Cerebellar nuclear complex (tissue), 1 donor: Measurements from ENCODE around the gene DTL.

Experiments
- DNase-seq, 2 experiments: peaks; one replicate each; lab custom pipeline; 2025; lab: John Stamatoyannopoulos, UW

Gene DTL

DNA sequence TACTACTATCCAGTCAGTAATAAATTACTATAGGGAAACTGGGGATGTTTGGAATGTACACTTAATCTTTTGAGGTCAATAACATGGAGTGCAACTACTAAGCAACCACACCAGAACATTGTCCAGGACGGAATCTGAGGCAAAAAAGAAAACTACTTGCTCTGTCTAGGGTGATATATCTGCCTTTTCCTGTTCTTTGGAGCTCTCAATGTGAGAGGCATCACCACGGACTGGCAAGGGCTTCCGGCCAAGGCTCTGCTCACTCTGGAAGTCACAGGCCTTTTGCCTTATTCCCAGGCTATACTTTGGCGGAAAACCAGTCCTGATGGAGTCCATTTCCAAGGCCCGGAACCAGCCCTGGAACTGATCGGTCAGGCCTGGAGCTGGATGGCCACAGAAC, 94.2 kb downstream of the DTL start:
- DNase-seq, result no peak

DNA sequence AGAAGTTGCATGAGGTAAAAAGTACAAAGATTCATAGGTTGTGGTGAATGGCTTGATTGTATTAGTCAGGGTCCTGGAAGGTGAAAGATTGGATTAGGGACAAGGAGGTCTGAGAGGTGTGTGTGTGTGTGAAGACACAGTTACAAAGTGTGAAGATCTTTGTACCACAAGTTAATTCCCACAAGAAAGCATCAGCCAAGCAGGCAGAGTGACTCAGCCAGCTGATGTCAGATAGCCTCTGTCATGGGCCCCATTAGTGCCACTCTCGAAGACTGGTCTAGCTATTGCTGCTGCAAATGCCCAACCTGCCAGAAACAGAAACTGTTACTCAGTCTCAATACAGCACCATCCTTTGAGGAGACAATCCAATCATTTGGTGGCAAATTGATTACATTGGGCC, 96.5 kb downstream of the DTL start:
- no peak for DNase-seq

DNA sequence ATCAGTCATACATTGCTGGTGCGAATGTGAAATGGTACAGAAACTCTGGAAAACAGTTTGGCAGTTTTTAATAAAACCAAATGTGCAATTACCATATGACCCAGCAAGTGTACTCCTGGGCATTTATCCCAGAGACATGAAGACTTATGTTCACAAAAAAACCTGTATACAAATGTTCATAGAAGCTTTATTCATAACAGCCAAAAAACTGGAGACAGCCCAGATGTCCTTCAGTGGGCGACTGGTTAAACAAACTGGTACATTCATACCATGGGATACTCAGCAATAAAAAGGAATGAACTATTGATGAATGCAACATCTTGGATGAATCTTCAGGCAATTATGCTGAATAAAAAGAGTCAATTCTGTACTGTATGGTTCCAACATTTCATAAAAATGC, 97.8 kb downstream of the DTL start:
- DNase-seq, result no peak

DNA sequence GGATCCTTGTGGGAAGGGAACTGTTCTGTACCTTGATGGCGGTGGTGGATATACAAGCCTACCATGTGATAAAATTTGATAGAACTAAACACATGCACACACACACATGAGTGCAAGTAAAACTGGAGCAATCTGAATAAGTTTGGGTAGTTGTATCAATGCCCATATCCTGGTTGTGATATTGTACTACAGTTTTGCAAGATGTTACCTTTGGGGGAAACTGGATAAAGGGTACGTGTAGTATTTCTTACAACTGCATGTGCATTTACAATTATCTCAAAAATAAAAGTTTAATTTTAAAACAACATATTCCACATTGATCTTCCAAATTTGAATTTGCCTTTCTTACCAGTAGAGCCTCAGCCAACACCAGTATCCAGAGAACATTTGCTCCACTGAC, 99.6 kb downstream of the DTL start:
- DNase-seq, result no peak

DNA sequence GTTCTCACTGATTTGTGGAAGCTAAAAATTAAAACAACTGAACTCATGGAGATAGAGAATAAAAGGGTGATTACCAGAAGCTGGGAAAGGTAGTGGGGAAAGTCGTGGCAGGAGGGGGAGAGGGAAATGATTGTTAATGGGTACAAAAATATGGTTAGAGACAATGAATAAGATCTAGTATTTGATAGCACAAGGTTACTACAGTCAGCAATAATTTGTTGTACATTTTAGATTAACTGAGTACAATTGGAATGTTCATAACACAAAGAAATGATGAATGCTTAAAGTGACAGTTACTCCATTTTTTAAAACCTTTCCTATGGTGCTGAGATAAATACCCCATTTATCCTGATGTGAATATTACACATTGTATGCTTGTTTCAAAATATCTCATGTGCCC, 102.3 kb downstream of the DTL start:
- no peak for DNase-seq

DNA sequence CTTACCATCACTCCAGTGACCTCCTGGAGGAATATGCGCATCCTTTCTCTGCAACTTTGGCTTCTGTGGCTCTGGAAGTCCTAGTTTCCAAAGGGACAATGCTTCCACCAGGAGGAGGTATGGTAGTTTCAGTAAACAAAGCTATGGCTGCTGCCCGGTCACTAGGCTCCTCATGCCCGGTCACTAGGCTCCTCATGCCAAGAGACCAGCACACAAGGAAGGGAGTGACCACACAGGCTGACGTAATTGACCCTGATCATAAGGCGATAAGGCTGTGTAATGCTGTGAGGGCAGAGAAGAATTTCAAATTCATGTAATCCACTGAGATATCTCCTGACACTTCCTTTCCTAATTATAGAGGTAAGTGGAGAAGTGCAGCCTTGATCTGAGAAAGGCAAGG, 102.9 kb downstream of the DTL start:
- DNase-seq, result no peak

DNA sequence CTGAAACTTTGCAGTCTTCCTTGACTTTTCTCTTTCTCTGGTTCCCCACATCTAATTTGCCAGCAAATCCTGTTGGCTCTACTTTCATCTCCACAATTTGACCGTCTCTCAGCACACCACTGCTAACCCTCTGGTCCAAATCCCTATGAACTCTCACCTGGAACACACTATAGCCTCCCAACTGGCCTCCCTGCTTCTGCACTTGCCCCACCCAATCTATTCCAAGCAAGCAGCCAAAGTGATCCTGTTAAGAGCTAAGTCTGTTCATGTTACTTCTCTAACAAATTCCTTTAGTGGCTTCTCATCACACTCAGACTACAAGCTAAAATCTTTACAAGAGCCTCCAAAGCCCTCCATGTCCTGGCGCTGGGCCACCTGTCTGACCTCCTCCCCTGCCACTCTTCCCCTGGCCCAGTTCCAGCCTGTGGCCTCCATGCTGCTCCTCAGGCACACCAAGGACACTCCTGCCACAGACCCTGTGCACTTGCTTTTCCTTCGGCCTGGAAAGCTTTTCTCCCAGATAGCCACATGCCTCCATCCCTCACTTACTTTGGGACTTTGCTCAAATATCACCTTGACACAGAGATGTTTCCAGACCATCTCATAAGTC, 104.1 kb downstream of the DTL start:
- no peak for DNase-seq

DNA sequence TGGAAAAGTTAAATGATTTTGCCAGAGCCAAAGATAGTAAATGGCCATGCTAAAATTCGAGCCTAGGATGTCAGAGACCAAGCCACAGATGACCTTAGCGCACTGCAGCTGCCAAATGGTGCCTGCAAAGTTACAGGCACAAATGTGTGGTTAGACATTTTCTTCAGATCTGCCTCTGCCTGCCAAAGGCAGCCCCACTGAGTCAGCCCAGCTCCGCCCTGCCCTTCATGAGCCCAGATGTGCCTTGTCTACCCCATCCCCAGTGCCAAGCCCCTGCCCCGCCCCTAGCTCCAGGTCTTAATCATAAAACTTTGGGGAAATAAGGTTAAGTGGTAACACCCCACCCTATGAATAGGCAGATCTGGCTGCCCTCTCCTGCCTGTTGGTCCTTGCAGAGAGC, 105.9 kb downstream of the DTL start:
- DNase-seq, result no peak

DNA sequence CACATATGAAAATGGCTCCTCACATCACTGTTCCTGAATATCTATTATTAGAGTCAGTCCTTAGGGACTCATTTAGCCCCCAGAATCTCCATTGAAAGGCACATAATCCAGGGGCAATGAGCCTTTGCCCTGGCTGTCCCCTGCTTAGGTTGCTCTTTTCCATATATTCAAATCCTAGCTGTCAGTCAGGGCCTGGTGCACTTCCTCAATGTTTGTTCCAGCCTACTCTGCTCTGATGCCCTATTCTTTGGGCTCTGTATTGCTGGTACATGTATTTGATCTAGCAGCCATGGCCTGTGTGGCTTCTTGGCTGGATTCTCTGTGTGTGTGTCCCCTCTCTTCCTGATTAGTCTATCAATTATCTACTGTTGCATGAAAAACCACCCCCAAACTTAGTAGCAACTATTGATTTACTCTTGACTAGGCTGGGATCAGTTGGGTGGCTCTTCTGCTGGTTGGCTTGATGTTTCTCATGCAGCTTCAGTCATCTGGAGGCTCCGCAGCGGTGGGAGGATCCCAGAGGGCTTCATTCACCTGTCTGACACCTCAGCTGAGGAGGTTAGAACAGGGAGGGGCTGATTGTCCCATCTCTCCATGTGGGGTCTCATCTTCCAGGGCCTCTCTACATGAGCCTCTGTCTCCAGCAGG, 107.5 kb downstream of the DTL start:
- no peak for DNase-seq

DNA sequence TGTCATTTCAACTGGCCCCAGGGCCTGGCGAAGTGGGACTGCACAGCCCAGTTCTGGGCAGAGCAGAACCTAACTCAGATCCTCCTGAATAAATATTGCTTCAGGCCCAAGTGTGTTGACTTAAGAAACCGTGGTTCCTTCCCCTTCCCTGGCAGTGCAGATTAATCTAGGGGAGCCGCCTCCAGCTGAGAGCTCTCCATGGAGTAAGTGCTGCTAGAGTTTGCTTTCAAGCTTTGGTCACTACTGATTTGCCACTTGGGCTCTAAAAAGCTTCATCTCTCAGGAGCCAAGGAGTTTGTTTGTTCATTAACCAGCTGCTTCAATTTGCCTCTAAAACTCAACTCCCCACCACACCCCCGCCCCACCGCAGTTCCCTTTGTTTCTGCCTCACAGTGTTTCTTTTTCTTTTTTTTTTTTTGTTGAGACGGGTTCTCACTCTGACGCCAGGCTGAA, 112.1 kb downstream of the DTL start:
- DNase-seq, result no peak

DNA sequence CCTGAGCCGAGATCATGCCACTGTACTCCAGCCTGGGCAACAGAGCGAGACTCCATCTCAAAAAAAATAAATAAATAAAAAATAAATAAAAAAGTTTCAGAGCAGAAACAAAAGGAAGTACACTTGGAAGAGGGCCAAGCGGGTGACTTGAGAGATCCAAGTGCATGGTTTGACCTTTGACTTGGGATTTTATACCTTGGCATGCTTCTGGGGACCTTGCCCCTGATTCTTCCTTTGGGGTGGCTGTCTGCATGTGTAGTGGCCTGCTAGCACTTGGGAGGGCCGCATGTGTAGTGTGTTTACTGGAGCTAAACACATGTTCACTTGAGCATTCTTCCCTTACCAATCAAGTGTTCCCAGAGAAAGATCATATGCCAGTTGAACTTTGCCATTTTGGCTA, 114.0 kb downstream of the DTL start:
- no peak for DNase-seq

DNA sequence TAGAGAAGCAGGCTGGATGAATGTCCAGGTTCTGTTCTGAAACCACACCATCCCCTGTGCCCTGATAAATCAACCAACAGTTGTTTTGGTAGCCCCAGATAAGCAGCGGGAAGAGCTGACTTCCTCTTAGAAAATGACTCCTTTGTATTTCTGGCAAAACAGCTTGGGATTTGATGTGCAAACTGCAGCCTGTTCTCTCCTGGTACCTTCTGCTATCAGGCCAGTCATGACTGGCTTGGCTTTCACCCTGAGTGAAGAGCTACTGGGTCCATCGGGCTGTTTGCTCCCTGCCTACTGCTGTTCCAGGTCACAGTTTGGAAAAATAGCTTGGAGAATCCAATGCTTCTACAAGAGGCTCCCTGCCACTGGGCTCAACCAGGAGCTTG, 116.8 kb downstream of the DTL start:
- no peak for DNase-seq

DNA sequence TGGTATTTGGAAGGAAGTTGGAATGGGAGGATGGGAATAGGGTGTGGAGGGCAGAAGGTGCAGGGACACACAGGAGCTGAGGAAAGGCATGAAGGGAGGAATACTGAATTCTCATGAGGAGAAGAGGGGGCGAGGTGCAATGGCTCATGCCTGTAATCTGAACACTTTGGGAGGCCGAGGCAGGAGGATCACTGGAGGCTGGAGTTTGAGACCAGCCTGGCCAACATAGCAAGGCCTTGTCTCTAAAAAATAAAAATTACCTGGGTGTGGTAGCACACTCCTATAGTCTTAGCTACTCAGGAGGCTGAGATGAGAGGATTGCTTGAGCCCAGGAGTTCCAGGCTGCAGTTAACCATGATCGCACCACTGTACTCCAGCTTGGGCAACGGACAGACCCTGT, 117.3 kb downstream of the DTL start:
- DNase-seq, result no peak

DNA sequence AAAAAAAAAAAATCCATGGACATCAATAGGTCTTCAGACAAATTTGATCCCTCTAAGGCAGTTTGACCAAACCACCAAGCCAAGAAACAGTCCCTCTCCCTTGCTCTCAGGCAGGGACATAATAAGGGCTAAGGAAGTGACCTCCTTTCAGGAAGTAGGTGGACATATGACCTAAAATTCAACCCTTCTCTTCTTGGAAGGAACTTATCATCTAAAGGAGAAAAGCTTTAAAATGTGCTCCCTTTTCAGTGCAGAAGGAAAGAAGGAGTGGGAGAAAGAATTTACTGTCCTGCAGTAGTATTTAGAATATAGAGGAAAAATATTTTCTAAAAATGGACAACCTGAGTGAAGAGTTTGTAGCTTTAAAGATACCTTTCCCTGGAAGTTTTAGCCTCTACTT, 118.1 kb downstream of the DTL start:
- DNase-seq, result no peak
